ENCODE results near the gene PRRT4. TPM values are rescaled to one million over a fixed set of nuclear protein-coding genes. Genes with fewer than 3 reads are reported as not detected.

Gene PRRT4
- total RNA-seq, 1 donor from 2014 or later: not detected

DNA sequence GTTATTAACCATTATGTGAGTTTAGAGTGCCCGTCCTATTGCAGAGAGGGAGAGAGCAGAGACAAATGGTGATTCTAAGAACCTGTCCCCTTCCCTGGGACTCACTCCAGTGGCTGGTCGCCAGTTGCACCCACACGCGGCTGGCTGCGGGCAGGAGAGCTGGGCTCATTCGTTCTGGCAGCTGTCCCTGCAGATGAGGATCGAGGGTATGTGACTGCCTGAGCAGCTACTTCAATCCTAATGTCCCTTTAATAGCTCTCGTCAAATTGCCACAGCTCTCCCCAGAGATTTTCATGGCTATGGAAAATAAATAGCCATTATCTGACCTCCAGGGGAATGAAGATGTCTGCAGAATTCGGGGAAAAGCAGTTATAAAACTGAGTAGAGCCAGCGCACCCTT is 59.4 kb downstream of the PRRT4 start:
- DNase-seq (ENCODE audit: low spot score): no peak

More for the DNA sequence above, 59.4 kb downstream of the PRRT4 start:
- ATAC-seq: no peak

Other genes starting within 250 kb of the PRRT4 start
- gene LEP, start 120.4 kb downstream of the PRRT4 start, total RNA-seq: not detected
- 13.5 TPM for gene RBM28, start 17.8 kb downstream of the PRRT4 start, total RNA-seq
- gene IMPDH1, start 48.3 kb upstream of the PRRT4 start, total RNA-seq: 3.5 TPM
- gene HILPDA, start 94.2 kb upstream of the PRRT4 start, total RNA-seq: 3.8 TPM
- 13.9 TPM for gene METTL2B, start 115.1 kb upstream of the PRRT4 start, total RNA-seq

All from left lobe of liver (tissue), 2 donors.